RPMI8226 (cell line): ENCODE results near the gene ZBTB34.
A peak's percentile ranks its signal among the peaks of the same experiment; 100 is the strongest.

Experiments used
- DNase-seq: peaks from one replicate; pipeline ENCODE4 v3.0.0-alpha.2; 2015

The ZBTB34 gene

DNA sequence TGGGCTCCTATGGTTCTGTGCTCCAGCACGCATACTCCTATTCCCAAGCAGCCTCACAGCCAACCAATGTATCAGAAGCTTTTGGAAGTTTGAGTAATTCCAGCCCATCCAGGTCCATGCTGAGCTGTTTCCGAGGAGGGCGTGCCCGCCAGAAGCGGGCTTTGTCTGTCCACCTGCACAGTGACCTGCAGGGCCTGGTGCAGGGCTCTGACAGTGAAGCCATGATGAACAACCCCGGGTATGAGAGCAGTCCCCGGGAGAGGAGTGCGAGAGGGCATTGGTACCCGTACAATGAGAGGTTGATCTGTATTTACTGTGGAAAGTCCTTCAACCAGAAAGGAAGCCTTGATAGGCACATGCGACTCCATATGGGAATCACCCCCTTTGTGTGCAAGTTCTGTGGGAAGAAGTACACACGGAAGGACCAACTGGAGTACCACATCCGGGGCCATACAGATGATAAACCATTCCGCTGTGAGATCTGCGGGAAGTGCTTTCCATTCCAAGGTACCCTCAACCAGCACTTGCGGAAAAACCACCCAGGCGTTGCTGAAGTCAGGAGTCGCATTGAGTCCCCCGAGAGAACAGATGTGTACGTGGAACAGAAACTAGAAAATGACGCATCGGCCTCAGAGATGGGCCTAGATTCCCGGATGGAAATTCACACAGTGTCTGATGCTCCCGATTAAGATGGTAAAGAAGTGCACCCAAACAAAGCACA is 19.9 kb downstream of the ZBTB34 start:
- DNase-seq: no peak

DNA sequence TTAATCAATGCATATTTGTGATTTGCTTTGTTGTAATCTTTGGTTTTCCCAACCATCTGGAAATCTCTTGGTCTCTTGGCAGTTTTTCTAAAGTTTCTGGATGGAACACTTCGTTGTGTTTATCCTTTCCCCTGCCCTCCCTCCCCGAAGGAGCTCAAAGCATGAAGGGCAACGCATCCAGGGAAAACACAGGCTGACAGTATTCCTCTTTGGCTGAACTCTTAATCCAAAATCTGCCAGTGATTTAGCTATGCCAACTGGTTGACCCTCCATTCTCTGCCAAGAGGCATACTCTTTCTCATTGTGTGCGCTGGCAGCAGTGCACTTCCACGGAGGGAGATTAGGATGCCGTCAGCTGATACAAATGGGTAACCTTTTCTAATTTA is 20.5 kb downstream of the ZBTB34 start:
- no peak for DNase-seq

DNA sequence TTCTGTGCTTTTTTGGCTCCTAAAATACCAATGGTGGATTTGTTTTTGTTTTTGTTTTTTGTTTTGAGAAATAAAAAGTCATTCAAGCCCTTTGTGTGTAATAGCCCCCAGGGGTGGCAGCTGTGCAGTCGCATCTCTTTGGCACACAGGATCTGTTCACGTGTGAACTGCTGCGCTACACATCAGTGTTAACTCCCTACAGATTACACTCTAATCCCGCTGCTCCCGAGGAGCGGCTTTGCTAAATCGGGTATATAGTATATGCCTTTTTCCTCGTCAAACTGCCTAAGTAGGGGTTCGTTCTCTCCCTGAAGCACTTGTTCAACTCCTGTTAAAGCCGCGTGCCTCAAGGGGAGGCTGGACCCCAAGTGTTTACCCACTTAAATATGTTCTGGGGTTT is 22.3 kb downstream of the ZBTB34 start:
- DNase-seq: no peak

DNA sequence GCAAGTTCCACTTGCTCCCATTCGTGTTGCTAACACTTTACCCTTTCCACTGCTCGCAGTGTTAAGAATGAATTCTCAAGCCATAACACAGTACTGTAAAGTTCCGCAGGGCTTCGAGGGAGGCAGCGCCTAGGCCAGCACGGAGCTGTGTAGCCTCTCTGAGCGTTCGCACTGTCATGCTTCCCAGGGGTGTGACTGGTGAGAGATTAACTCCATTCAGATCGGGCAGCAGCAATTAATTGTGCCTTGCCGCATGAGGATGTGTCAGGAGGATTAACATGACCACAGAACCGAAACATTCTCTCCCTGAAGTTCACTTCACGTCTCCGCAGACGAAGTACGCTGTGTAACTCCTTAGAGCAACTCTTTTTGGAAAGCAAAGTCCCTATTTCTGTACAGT is 23.2 kb downstream of the ZBTB34 start:
- DNase-seq: no peak

DNA sequence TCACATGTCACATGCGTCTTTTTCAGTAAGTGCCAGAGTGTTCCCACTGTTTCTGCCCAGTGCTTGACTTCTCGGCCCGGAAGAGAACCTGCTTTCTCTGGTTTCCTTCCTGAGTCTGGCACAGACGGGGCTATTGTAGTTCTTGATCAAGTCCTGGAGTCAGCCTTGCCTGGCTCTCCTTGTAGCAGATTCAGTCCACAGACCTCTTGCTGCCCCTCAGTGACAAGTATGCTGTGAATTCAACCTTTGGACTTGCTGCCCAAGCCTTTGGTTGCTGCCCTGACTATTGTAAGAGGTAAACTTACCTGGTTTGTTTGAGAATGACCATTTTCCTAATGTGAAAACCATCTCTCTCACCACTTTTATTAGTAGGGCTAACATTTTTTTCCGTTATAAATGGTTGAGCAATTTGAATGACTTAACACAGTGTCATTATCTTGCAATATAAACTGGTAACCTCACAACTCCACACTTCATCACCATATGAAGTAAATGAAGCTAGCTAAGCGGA is 24.7 kb downstream of the ZBTB34 start:
- no peak for DNase-seq

DNA sequence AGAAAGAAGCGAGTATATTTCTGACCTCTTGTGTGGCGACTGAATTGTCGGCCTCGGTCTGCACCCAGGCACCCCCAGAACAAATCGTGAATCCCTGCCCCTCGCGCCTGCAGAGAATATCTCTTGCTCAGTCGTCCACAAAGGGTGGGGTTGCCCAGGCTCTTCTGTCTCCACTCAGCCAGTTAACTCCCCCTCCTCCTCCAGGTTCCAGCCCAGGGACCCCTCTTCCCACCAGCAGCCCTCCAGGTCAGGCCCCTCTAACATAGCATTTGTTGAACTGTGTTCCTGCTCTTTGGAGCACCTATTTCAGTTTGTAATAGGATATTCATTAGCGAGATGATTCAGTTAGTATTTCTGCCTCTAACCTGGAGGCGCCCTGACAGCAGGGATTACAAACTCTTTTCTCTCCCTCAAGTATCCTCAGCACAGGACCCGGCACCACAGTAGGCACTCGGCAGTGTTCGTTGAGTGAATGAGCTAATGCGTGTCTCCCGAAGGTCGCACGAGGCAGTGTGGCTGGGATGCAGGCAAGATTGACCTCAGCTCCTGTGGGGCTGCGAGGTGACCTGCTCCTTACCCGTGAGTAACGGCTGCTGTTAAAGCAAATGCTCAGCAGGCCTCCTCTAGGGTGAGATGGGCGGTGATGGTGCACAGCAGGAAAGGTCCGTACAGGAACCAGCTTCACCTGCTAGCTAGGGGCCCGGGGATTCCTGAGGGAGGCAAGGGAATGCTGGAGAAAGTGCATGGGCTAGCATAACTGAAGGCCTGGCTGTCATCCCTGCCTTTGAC is 25.8 kb downstream of the ZBTB34 start:
- no peak for DNase-seq

DNA sequence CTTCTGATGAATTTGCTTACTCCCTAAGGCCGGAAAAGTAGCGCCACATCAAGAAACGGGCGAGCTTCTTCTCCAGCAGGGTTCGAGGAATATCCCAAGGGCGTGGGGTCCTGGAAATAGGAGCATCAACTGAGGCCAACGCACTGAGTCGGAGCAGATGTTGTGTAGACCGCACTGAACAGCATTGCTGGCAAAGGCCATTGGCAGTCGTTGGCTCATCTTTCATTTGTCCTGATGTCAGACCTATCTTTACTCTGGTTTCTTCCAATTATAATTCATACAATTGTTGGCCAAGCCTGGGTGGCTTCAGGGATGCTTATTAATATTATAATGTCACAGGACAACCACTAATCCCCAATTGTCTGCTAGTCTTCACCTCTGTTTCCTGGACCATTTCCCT is 26.5 kb downstream of the ZBTB34 start:
- no peak for DNase-seq

DNA sequence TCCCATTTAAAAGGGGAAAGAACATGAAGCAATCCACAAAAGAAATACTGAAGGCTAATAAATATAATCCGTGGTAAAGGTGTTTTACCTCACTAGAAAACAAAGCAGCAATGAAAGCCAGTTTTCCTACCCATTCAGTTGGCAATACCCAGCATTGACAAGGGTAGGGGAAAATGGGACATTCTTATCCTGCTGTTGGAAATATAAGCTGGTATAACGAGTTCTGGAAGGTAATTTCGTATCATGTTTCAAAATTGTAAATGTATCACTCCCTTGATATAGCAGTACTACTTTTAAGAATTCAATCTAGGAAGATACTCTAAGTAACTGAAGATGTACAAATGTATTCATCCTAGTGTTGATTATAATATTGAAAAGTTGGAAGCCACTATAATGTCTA is 31.2 kb downstream of the ZBTB34 start:
- DNase-seq: no peak

DNA sequence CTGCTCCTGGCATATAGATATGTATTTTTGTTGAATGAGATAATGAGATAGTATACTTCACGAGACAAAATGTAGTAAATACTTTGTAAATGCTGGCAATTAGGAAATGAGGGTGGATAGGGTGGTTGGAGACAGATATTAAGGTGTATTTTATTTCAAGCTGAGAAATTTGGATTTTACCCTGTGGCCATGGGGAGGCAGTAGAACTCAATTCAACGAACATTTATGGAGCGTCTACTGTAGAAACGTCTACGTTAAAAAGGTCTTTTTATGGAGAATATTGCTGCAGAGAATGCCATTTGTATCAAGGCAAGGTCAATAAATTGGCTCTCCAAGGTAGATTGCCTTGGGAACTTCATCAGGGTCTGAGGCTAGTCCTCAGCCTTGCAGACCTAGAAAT is 32.6 kb downstream of the ZBTB34 start:
- no peak for DNase-seq

DNA sequence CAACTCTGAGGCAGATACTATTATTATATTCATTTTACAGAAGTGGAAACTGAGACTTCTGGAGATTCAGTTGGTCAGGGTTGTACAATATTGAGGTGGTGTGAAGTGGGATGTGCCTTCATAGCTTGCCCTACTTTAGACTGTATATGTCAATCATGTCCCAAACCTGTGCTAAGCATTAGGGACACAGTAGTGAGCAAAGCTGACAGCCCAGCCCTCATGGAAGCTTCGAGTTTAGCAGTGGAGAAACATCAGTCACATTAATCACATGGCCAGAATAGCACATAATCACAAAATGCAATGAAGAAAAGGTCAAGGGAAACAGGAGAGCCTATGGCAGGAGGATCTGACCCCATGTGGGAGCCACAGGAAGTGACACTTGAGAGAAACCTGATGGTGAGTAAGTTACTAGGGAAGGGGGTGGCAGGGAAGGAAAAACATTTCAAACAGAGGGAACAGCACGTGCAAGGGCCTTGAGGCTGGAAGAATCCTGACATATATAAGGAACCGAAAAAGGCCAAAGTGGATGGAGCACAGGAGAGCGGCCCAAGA is 33.7 kb downstream of the ZBTB34 start:
- DNase-seq: no peak

DNA sequence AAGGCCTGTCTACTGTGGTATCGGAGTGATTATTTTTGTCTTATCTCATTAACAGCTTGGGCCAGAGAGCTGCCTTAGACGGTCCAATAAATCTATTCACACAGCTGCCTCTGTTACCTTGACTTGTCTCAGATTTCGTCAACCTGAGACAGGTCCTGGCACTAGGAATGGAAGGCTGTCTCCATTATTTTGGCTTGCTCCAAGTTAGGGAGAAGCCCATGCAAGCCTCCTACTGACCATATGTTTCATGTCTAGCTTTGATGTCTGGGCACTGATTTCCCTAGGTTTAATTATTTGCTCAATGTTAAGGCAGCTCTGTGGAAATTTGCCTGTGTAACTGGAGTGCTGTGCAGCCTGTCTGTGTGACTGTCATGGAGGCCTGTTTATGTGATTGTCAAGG is 41.8 kb downstream of the ZBTB34 start:
- DNase-seq: no peak

DNA sequence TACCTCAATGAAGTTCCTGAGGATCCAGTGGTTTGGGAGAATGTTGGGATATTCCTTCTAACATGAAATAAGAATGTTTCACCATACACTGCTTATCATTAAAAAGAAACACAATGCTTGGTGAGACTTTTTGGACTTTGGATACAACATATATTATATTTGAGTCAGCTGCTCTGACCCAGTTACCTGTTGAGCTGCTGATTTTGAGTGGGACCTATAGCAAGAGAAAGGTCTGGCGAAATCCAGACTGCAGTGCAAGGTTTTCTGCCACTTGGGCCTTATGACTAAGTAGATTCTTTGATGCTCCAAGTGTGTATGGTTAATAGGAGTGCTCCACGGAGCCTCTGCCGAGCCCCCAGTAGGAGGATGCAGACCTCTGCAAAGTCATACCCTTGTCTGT is 44.1 kb downstream of the ZBTB34 start:
- no peak for DNase-seq

DNA sequence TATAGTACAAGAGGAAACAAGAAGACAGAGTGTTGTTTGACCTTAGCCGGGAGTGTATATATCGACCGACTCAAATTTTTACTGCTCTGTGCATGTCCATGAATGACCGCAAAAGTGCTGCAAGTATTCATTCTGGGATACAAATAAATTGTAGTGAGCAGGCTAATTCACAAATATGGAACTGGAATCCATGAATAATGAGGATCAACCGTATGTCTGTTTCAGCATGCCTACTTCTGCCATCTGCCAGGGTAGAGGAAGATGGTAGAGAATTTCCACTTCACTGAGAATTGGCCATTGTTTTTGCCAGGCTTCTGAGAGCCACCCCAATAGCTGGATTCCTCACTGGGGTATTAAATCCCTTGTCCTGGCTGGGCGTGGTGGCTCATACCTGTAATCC is 45.7 kb downstream of the ZBTB34 start:
- DNase-seq: no peak

DNA sequence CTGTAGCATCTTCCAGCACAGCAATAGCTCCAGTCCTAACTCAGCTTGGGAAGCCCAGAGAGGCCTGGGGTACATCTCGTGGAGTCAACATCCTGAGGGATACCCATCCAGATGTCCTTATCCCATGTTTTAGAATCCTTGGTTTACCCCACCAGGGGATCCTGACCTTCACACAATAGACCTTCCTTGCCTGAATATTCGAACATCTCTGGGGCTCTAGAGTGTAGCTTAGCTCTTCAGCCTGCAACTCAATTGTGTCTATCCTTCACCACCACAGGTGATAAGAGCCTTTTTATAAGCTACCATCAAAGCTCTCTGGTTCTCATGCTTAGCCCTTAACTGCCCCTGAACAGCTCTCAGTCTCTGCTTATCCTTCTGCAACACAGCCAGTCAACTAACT is 46.6 kb downstream of the ZBTB34 start:
- no peak for DNase-seq

DNA sequence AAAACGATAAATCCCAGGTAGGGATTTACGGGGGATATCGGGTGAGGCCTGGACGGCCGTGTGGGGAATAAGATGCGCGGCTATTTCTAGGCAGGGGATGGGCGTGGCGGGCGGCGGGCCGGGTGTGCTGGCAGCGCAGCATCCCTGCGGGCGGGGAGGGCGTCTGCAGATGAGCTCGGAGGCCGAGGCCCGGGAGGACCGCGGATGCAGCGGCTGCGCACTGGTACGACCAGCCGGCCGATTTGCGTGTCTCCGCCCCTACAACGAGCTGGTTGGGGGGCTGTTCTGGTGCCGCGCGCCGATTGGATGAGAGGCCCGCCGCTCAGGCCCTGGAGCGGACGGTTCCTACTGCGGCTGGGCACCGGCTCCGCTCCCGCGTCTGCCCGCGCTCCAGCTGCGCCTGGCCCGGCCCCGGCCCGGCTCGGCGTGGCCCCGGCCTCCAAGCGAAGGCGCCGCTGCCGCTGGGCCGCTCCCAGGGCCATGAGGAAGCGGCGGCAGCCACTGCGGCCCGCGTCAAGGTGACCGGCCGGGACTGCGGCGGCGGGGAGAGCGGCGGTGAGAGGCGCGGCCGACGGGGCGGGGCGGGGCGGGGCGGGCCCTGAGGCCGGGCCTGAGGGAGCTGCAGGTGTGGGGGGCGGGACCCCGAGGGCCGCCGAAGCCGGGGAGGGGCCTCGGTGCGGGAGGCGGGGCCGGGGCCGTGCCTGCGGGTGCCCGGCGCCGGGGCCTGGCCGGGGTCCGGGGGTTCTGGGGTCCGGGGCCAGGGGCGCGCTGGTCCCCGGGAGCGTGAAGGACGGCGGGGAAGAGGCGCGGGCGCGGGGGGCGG is 54.2 kb downstream of the ZBTB34 start, which contains the start of gene RALGPS1:
RALGPS1 (plus strand) TSS at position 325 of the 823 bp plus-strand sequence. CDS start 47,508 bp downstream, outside the sequence.
- peak; percentile 99 for DNase-seq

DNA sequence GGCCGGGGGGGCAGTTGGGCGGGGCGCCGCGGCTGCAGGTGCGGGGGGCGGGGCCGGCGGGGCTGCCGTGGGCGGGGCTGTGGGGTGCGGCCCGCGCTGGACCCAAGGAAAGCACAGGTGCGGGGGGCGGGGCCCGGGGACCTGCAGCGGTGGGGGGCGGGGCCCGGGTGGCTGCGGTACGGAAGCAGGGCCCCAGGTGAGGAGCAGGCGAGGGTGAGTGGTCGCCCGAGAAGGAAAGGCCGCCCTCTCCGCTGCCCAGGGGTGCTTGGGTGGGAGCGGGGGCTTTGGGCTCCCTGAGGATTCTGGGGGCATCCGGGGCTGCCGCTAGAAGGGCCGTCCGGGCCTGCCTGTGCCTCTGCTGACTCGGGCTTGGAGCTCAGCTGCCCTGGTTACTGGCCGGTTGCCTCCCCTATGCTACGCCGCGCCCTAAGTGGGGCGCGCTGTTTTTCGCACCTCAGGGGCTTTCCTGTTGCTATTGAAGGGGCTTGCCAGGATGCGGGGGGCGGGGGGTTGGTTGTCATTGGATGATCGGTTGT is 54.9 kb downstream of the ZBTB34 start:
- peak; percentile 96 for DNase-seq

DNA sequence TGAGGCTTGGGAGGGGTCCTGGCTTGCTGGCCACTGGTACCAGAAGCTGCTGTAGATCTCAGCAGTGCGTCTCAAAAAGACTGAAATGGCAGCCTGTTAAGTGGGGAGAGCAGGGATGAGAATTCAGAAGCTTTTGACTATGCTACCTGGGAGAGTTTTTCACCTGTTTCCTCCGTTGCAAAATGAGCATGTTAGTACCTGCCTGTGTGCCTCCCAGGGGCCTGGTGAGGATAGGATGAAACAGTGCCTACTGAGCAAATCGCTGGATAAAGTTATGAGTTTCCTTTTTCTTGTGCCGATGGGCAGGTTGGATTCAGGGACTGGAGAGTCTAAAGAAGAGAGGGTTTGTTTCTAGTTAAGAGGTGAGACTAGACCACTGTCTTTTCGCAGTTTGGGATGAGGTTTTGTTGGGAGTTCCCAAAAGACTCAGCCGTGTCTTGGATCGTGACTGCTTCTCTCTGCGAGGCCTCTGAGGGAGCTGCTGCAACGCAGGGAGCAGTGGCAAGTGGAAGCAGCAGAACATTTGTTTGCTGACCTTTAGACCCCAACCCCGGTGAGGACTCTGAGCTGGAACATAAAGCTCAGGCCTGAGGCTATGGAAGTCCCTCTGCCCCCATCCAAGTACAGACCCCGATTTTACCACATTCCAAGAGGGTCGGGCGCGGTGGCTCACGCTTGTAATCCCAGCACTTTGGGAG is 55.6 kb downstream of the ZBTB34 start:
- no peak for DNase-seq

DNA sequence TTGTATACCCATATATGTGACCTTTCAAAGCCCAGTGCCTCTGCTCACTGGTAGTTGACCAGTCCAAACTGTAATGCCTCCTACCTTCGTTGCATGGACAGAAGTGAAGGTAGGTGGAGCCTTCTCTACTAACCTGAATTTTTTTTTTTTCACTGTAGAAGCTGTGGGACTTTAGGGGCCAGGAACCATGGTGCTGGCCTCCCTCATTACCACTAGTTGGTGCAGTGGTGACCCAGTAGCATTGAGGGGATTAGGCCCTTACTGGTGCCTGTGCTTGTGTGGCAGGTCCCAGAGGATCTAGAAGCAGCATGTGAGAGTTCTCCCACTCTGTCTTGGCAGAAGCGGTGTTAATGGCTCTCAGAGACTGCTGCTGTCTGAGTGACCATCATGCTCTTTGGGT is 56.5 kb downstream of the ZBTB34 start:
- peak; percentile 17 for DNase-seq

DNA sequence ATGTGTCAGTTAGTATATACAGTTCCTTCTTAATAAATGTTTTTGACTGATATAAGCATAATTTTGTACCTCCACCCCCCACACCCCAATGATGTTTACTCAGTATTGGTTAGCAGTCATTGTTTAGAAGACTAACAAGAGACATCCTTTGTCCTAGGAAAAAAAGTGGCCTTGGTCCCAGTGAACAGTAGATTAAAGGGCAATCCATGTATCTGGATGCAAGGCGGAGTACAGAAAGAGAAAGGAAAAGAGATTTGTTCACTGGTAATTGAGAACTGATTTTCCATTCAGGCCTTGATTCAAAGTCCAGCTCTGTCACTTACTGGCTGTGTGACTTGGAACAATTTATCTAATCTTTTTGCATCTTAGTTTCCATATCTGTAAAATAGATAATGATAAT is 58.8 kb downstream of the ZBTB34 start:
- no peak for DNase-seq

DNA sequence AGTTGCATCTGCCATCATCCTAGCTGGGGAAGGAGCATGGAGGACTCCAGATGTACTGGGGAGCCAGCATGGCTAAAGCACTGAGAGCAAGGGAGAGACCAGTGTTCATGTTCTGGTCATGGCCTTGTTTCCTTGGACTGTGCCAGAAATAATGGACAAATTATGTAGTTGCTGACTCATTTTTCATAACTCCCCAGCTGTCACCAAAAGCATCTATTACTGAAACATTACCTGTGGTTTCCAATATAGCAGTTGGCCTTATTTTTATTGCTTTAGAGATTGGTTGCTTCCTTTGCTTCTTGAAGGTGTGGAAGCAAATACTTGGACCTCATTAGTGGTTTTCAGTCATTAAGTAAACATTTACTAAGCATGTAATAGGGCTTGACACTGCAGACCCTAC is 65.4 kb downstream of the ZBTB34 start:
- no peak for DNase-seq

DNA sequence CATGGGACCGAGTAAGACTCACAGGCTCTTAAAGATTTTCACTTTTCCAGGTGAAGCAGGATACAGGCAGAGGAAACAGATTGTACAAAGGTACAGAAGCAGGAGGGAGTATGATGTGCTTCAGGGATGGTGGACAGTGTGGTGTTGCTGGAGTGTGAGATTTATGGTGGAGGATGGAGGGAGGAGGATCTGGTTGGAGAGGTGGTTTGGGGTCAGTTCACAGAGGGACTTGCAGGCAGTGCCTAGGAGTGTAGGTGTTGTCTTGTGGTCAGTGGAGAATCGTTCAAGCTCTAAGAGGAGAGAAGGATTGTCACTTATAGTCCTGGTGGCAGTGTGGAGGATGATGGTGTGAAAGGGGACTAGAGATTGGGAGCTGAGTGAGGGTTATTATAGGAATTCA is 65.9 kb downstream of the ZBTB34 start:
- no peak for DNase-seq

DNA sequence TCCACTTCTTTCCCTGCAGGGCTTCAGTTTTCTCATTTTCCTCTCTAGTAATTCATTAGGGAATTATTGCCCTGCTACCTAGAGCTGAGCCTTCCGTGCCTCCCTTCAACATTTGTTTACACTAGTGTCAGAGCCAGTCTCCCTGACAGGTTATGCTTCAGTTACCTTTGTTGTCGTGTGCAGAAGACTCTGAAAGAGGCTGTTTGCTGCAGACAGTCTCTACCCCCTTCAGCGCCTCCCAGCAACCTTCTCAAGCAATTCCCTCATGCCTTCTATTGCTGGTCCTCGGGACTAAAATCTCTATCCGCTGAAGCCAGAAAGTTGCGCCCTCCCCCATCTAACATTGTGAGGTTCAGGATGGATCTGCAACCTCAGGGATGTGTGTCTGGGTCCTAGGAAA is 67.0 kb downstream of the ZBTB34 start:
- DNase-seq: no peak
